ENCODE data around the gene MYL5. TPM values are rescaled to one million over a fixed set of nuclear protein-coding genes. Genes with fewer than 3 reads are reported as not detected.

The MYL5 gene
- total and polyA plus RNA-seq, 2 donors: 32.9 to 34.1 TPM

- 97% methylated on average over 10 of the region's 10 CpGs for WGBS
- no peak overlapping the region for H3K27ac ChIP-seq (ENCODE audit: low read depth in 1 of 2, low read length in 1 of 2)
- H3K9me3 ChIP-seq (ENCODE audit: control insufficient read depth in 2 of 2, insufficient read depth in 1 of 2, low read length in 1 of 2): peaks cover 0 to 6% of the 10 kb centered on the region in 2 donors
- peaks cover 4 to 13% of the 10 kb centered on the region in 2 donors for H3K4me1 ChIP-seq (ENCODE audit: control insufficient read depth in 2 of 2, insufficient read depth in 2 of 2, low read length in 2 of 2)
- H3K27me3 ChIP-seq (ENCODE audit: control insufficient read depth in 2 of 2, insufficient read depth in 1 of 2, low read length in 1 of 2): no peaks in the 10 kb centered on the region
- peaks cover 2 to 4% of the 10 kb centered on the region in 2 donors for H3K36me3 ChIP-seq (ENCODE audit: control insufficient read depth in 2 of 2, insufficient read depth in 2 of 2, low read length in 1 of 2)
- DNase-seq (ENCODE audit: low read depth in 6 of 9, low spot score in 9 of 9): no peak
- H3K4me3 ChIP-seq (ENCODE audit: low read length in 2 of 2): no peak overlapping the region
These were observed 13.9 kb upstream of the MYL5 start for GRCh38 chr4:660401-660800.

GRCh38 chr4:661231-661630 is 13.1 kb upstream of the MYL5 start:
- H3K27me3 ChIP-seq (ENCODE audit: control insufficient read depth in 2 of 2, insufficient read depth in 1 of 2, low read length in 1 of 2): no peaks in the 10 kb centered on the region
- no peak overlapping the region for H3K4me3 ChIP-seq (ENCODE audit: low read length in 2 of 2)
- 98% methylated on average over 3 of the region's 3 CpGs for WGBS
- H3K36me3 ChIP-seq (ENCODE audit: control insufficient read depth in 2 of 2, insufficient read depth in 2 of 2, low read length in 1 of 2): peaks cover 2 to 4% of the 10 kb centered on the region in 2 donors
- H3K4me1 ChIP-seq (ENCODE audit: control insufficient read depth in 2 of 2, insufficient read depth in 2 of 2, low read length in 2 of 2): peaks cover 4 to 13% of the 10 kb centered on the region in 2 donors
- no peak for DNase-seq (ENCODE audit: low read depth in 6 of 9, low spot score in 9 of 9)
- H3K9me3 ChIP-seq (ENCODE audit: control insufficient read depth in 2 of 2, insufficient read depth in 1 of 2, low read length in 1 of 2): peaks cover 0 to 6% of the 10 kb centered on the region in 2 donors
- no peak overlapping the region for H3K27ac ChIP-seq (ENCODE audit: low read depth in 1 of 2, low read length in 1 of 2)

- Histone ChIP-seq H3K27me3 (ENCODE audit: control insufficient read depth in 2 of 2, insufficient read depth in 1 of 2, low read length in 1 of 2) (no peaks in the 10 kb centered on the region), H3K36me3 (ENCODE audit: control insufficient read depth in 2 of 2, insufficient read depth in 2 of 2, low read length in 1 of 2) (peaks cover 2 to 4% of the 10 kb centered on the region in 2 donors), H3K4me3 (ENCODE audit: low read length in 2 of 2) (no peak overlapping the region), H3K4me1 (ENCODE audit: control insufficient read depth in 2 of 2, insufficient read depth in 2 of 2, low read length in 2 of 2) (peaks cover 4 to 13% of the 10 kb centered on the region in 2 donors), H3K9me3 (ENCODE audit: control insufficient read depth in 2 of 2, insufficient read depth in 1 of 2, low read length in 1 of 2) (peaks cover 0 to 6% of the 10 kb centered on the region in 2 donors), H3K27ac (ENCODE audit: low read depth in 1 of 2, low read length in 1 of 2) (no peak overlapping the region)
- WGBS: 99% methylated on average over 42 of the region's 42 CpGs
- DNase-seq (ENCODE audit: low read depth in 6 of 9, low spot score in 9 of 9): no peak
These were observed 12.2 kb upstream of the MYL5 start for GRCh38 chr4:661881-662761.

- H3K4me1 ChIP-seq (ENCODE audit: control insufficient read depth in 2 of 2, insufficient read depth in 2 of 2, low read length in 2 of 2): peaks cover 4 to 13% of the 10 kb centered on the region in 2 donors
- peaks cover 2 to 4% of the 10 kb centered on the region in 2 donors for H3K36me3 ChIP-seq (ENCODE audit: control insufficient read depth in 2 of 2, insufficient read depth in 2 of 2, low read length in 1 of 2)
- DNase-seq (ENCODE audit: low read depth in 6 of 9, low spot score in 9 of 9): no peak
- WGBS: 53% methylated on average over 20 of the region's 20 CpGs
- H3K4me3 ChIP-seq (ENCODE audit: low read length in 2 of 2): peak overlapping the region; percentile 69 to 85
- no peaks in the 10 kb centered on the region for H3K27me3 ChIP-seq (ENCODE audit: control insufficient read depth in 2 of 2, insufficient read depth in 1 of 2, low read length in 1 of 2)
- peaks cover 0 to 6% of the 10 kb centered on the region in 2 donors for H3K9me3 ChIP-seq (ENCODE audit: control insufficient read depth in 2 of 2, insufficient read depth in 1 of 2, low read length in 1 of 2)
- H3K27ac ChIP-seq (ENCODE audit: low read depth in 1 of 2, low read length in 1 of 2): no peak overlapping the region
These were observed 11.3 kb upstream of the MYL5 start for GRCh38 chr4:663046-663437.

- Histone ChIP-seq H3K4me1 (ENCODE audit: control insufficient read depth in 2 of 2, insufficient read depth in 2 of 2, low read length in 2 of 2) (peaks cover 4 to 13% of the 10 kb centered on the region in 2 donors), H3K27me3 (ENCODE audit: control insufficient read depth in 2 of 2, insufficient read depth in 1 of 2, low read length in 1 of 2) (no peaks in the 10 kb centered on the region), H3K36me3 (ENCODE audit: control insufficient read depth in 2 of 2, insufficient read depth in 2 of 2, low read length in 1 of 2) (peaks cover 2 to 4% of the 10 kb centered on the region in 2 donors), H3K4me3 (ENCODE audit: low read length in 2 of 2) (peak overlapping the region; percentile 69 to 85), H3K27ac (ENCODE audit: low read depth in 1 of 2, low read length in 1 of 2) (peak overlapping the region; percentile 78 to 86), H3K9me3 (ENCODE audit: control insufficient read depth in 2 of 2, insufficient read depth in 1 of 2, low read length in 1 of 2) (peaks cover 0 to 1% of the 10 kb centered on the region in 2 donors)
- WGBS: 1% methylated on average over 80 of the region's 80 CpGs
- peak in 7 of 9 donors; percentile 29 to 86 (median 66) for DNase-seq (ENCODE audit: low read depth in 6 of 9, low spot score in 9 of 9)
These were observed 10.6 kb upstream of the MYL5 start for GRCh38 chr4:663438-664428.

- Histone ChIP-seq H3K36me3 (ENCODE audit: control insufficient read depth in 2 of 2, insufficient read depth in 2 of 2, low read length in 1 of 2) (peaks cover 2 to 4% of the 10 kb centered on the region in 2 donors), H3K27me3 (ENCODE audit: control insufficient read depth in 2 of 2, insufficient read depth in 1 of 2, low read length in 1 of 2) (no peaks in the 10 kb centered on the region), H3K4me3 (ENCODE audit: low read length in 2 of 2) (no peak overlapping the region), H3K27ac (ENCODE audit: low read depth in 1 of 2, low read length in 1 of 2) (no peak overlapping the region), H3K9me3 (ENCODE audit: control insufficient read depth in 2 of 2, insufficient read depth in 1 of 2, low read length in 1 of 2) (no peaks in the 10 kb centered on the region), H3K4me1 (ENCODE audit: control insufficient read depth in 2 of 2, insufficient read depth in 2 of 2, low read length in 2 of 2) (peaks cover 4 to 13% of the 10 kb centered on the region in 2 donors)
- no peak for DNase-seq (ENCODE audit: low read depth in 6 of 9, low spot score in 9 of 9)
- WGBS: 98% methylated on average over 24 of the region's 24 CpGs
These were observed 9.6 kb upstream of the MYL5 start for GRCh38 chr4:664713-665231.

- 95% methylated on average over 12 of the region's 12 CpGs for WGBS
- H3K9me3 ChIP-seq (ENCODE audit: control insufficient read depth in 2 of 2, insufficient read depth in 1 of 2, low read length in 1 of 2): no peaks in the 10 kb centered on the region
- DNase-seq (ENCODE audit: low read depth in 6 of 9, low spot score in 9 of 9): no peak
- H3K27me3 ChIP-seq (ENCODE audit: control insufficient read depth in 2 of 2, insufficient read depth in 1 of 2, low read length in 1 of 2): no peaks in the 10 kb centered on the region
- H3K27ac ChIP-seq (ENCODE audit: low read depth in 1 of 2, low read length in 1 of 2): no peak overlapping the region
- peaks cover 4 to 13% of the 10 kb centered on the region in 2 donors for H3K4me1 ChIP-seq (ENCODE audit: control insufficient read depth in 2 of 2, insufficient read depth in 2 of 2, low read length in 2 of 2)
- H3K4me3 ChIP-seq (ENCODE audit: low read length in 2 of 2): no peak overlapping the region
- peaks cover 2 to 4% of the 10 kb centered on the region in 2 donors for H3K36me3 ChIP-seq (ENCODE audit: control insufficient read depth in 2 of 2, insufficient read depth in 2 of 2, low read length in 1 of 2)
These were observed 9.0 kb upstream of the MYL5 start for GRCh38 chr4:665381-665750.

GRCh38 chr4:665751-666435 is 8.4 kb upstream of the MYL5 start:
- no peak overlapping the region for H3K27ac ChIP-seq (ENCODE audit: low read depth in 1 of 2, low read length in 1 of 2)
- H3K36me3 ChIP-seq (ENCODE audit: control insufficient read depth in 2 of 2, insufficient read depth in 2 of 2, low read length in 1 of 2): peaks cover 5 to 6% of the 10 kb centered on the region in 2 donors
- no peaks in the 10 kb centered on the region for H3K9me3 ChIP-seq (ENCODE audit: control insufficient read depth in 2 of 2, insufficient read depth in 1 of 2, low read length in 1 of 2)
- peaks cover 4 to 13% of the 10 kb centered on the region in 2 donors for H3K4me1 ChIP-seq (ENCODE audit: control insufficient read depth in 2 of 2, insufficient read depth in 2 of 2, low read length in 2 of 2)
- DNase-seq (ENCODE audit: low read depth in 6 of 9, low spot score in 9 of 9): no peak
- H3K27me3 ChIP-seq (ENCODE audit: control insufficient read depth in 2 of 2, insufficient read depth in 1 of 2, low read length in 1 of 2): no peaks in the 10 kb centered on the region
- WGBS: 93% methylated on average over 22 of the region's 22 CpGs
- no peak overlapping the region for H3K4me3 ChIP-seq (ENCODE audit: low read length in 2 of 2)
